ENCODE results near the gene MAP3K20.
"Not testable (repeated sequence)": the region's sequence is repeated elsewhere in the genome, so short reads cannot be mapped to it uniquely, and the experiment has no call there.

The MAP3K20 gene

GRCh38 chr2:173124441-173124840, 48.8 kb downstream of the MAP3K20 start:
- no peak overlapping the region for H3K4me3 ChIP-seq (ENCODE audit: low read length)
- no peak for DNase-seq (ENCODE audit: low read depth)
- TF ChIP-seq CTCF (conservative IDR thresholded peaks at IDR 0.05; ENCODE audit: low read depth, low read length) = no peak

- TF ChIP-seq CTCF (conservative IDR thresholded peaks at IDR 0.05; ENCODE audit: low read depth, low read length) = no peak
- H3K4me3 ChIP-seq (ENCODE audit: low read length) = no peak overlapping the region
- DNase-seq (ENCODE audit: low read depth) = no peak
Observed at GRCh38 chr2:173126819-173127218, 51.2 kb downstream of the MAP3K20 start.

GRCh38 chr2:173128132-173128531, 52.5 kb downstream of the MAP3K20 start:
- DNase-seq (ENCODE audit: low read depth); H3K4me3 ChIP-seq (ENCODE audit: low read length): not testable (repeated sequence)

GRCh38 chr2:173130496-173131465, 55.1 kb downstream of the MAP3K20 start:
- no peak for TF ChIP-seq CTCF (conservative IDR thresholded peaks at IDR 0.05; ENCODE audit: low read depth, low read length)
- DNase-seq (ENCODE audit: low read depth) = no peak
- no peak overlapping the region for H3K4me3 ChIP-seq (ENCODE audit: low read length)

- TF ChIP-seq CTCF (conservative IDR thresholded peaks at IDR 0.05; ENCODE audit: low read depth, low read length) = no peak
- no peak overlapping the region for H3K4me3 ChIP-seq (ENCODE audit: low read length)
- DNase-seq (ENCODE audit: low read depth) = no peak
Observed at GRCh38 chr2:173132531-173132930, 56.9 kb downstream of the MAP3K20 start.

GRCh38 chr2:173134703-173135102, 59.1 kb downstream of the MAP3K20 start:
- no peak for TF ChIP-seq CTCF (conservative IDR thresholded peaks at IDR 0.05; ENCODE audit: low read depth, low read length)
- no peak overlapping the region for H3K4me3 ChIP-seq (ENCODE audit: low read length)
- no peak for DNase-seq (ENCODE audit: low read depth)

GRCh38 chr2:173136067-173136466, 60.4 kb downstream of the MAP3K20 start:
- no peak for DNase-seq (ENCODE audit: low read depth)
- no peak overlapping the region for H3K4me3 ChIP-seq (ENCODE audit: low read length)
- no peak for TF ChIP-seq CTCF (conservative IDR thresholded peaks at IDR 0.05; ENCODE audit: low read depth, low read length)

Data from retinal pigment epithelial cell (primary cell).